Fibroblast of villous mesenchyme (primary cell): ENCODE measurements around the gene NEU4. TPM values are rescaled to one million over a fixed set of nuclear protein-coding genes. Genes with fewer than 3 reads are reported as not detected.
"Not testable (repeated sequence)": the region's sequence is repeated elsewhere in the genome, so short reads cannot be mapped to it uniquely, and the experiment has no call there.

Experiments used
- DNase-seq: peaks from one replicate; pipeline ENCODE4 v3.0.0-alpha.2; 2010; ENCODE audit warnings: low read depth
- H3K4me3 ChIP-seq: 2 replicates; pipeline ENCODE4 v1.5.1; 2011; ENCODE audit warnings: low read depth, mild to moderate bottlenecking, low read length
- total RNA-seq: library from RNA; depleted of rRNA; stranded (reverse); fragments of >200 nt; gene quantifications from 2 replicates; pipeline ENCODE4 v1.2.3, GENCODE V29; 2012
- TF ChIP-seq, protein P1 (sequence below): IDR thresholded peaks from 2 replicates; pipeline ENCODE4 v1.5.1; 2012; ENCODE audit warnings: low read depth, mild to moderate bottlenecking, low read length; ENCODE audit not compliant: insufficient read depth

NEU4 gene
- total RNA-seq, 1 donor = not detected

DNA sequence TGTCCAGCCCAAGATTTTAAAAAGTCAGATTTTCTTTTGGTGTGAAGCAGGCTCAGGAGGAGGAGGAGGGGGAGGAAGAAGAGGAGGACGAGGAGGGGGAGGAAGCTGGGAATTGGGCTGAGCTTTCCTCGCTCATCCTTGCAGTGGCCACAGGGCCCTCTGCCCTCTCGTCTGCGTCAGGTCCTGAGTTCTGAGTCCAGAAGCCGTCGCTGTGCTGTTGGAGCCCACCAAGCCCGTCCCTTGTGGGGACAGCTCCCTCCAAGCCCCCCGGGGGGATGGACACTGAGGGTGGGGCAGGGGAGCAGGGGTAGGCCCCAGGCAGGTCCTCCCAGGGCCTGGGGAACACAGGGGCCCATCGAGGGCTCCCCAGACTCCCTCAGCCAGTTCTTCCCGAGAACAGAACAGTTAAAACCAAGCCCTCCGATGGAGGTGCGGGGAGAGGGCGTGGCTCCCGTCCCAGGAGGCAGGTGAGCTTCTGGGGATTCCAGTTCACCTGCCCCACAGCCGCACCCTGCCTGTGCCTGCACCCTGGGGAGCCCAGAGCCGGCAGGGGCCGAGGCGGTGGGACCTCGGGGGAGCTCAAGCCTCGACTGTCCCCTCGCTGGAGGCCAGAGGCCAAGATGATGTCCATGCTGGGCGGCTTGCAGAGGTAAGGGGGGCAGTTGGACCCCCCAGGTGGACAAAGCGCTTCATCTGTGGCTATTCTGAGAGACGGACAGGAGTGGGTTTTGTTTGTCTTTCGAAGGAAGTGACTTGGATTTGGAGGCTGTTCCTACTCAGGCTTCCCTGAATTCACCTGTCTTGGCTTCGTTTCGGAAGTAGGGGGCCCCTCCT, 32.4 kb upstream of the NEU4 start, which contains the start of gene GAL3ST2:
TSS of gene GAL3ST2 (plus strand) at position 487 of the 834 bp plus-strand sequence. CDS start at position 621, 134 bp downstream.
- no peak for DNase-seq
- TF ChIP-seq, protein P1, sequence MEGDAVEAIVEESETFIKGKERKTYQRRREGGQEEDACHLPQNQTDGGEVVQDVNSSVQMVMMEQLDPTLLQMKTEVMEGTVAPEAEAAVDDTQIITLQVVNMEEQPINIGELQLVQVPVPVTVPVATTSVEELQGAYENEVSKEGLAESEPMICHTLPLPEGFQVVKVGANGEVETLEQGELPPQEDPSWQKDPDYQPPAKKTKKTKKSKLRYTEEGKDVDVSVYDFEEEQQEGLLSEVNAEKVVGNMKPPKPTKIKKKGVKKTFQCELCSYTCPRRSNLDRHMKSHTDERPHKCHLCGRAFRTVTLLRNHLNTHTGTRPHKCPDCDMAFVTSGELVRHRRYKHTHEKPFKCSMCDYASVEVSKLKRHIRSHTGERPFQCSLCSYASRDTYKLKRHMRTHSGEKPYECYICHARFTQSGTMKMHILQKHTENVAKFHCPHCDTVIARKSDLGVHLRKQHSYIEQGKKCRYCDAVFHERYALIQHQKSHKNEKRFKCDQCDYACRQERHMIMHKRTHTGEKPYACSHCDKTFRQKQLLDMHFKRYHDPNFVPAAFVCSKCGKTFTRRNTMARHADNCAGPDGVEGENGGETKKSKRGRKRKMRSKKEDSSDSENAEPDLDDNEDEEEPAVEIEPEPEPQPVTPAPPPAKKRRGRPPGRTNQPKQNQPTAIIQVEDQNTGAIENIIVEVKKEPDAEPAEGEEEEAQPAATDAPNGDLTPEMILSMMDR = no peak
- no peak within 1 kb of the TSS for H3K4me3 ChIP-seq

DNA sequence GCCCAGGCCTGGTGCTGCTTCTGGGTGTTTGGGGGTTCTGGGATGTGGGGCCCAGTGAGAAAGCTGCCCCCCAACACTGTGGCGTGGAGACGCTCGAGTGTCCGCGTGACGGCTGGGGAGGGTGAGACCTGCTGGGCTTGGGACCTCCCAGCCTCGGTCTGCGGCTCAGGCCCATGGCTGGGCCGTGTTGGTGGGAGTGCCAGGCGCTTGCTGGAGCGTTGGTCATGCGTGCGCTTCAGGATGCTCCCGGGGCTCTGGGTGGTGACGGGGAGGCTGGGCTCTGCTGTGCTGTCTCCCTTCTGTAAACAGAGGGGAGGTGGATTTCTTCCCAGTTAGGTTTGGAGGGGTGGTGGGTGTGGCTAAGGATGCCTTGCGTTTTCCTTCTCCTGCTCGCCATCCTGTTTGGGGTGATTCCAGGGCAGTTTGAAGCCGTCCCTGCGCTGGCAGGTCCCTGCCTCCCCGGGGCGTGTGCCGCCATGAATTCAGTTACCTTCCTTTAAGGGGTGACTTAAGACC, 31.8 kb upstream of the NEU4 start:
- TF ChIP-seq, protein P1 = no peak

DNA sequence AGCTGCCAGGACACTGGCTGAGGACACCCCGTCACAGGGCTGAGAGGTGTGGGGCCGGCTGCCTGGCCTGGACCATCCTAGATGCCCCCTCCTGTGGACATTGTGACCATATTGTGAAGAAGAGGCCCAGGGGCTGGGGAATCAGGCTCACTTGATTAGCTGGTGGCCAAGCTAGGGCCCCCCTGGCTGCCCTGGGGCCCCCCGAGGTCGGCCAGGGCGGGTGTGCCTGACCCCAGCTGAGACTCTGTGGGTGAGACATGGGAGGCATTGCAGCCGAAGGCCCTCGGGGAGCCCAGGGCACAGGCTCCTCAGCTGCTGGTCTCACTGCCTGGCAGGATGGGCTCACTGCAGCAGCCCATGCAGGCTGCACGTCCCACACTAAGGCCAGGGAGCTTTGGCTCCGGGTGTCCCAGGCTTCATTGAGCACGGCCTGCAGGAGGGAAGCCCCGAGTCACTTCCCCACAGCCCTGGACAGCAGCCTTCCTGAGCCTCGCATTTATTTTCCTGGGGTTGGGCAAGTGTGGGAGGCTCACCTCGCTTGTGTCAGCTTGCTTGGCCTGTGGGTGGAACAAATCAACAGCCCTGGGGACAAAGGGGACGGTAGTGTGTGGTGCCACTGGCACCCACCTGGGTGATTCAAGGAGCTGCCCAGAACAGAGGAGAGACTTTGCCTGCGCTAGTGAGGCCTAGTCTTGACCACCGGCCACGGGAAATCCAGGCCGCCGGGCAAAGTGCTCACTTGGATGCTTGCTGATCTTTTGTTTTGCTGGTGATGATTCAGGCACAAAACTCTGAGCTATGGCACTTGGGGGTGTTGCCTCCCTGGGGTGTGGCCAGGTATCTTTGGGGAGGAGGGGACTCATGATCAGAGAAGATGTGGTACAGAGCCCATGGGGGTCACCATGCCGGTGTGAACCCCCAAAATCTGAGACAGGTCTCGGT, 31.0 kb upstream of the NEU4 start:
- TF ChIP-seq, protein P1 = no peak
- DNase-seq = no peak

More for the DNA sequence above, 31.8 kb upstream of the NEU4 start:
- no peak overlapping the region for H3K4me3 ChIP-seq
- no peak for DNase-seq

DNA sequence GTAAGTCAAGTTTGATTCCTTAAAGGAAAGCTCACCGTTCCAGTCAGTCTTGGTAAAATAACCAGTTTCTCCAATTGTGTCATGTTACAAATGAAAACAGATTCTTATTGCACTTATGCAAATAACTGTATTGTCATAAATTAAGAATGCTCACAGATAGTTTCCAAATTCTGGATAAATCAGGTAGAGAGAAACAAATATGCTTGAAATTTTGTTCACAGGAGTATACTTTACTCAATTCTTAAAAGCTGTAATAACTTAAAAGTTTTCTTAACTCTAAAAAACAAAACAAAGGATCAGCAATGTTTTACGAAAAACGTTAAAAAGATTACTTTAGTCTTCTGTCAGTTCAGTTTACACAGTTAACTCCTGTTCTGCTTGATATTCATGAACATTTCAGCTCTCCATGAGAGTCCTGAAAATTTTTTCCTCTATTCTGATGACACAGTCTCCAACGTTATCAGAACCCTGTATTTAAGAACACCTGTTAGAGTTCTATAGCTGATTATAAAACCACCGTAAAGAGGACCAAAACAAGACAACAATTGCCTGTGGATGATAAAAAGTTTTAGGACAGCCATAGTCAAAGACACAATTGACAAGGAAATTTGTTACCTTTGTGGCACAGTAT, 27.9 kb upstream of the NEU4 start:
- no peak overlapping the region for H3K4me3 ChIP-seq
- TF ChIP-seq, protein P1 = no peak
- no peak for DNase-seq

More for the DNA sequence above, 31.0 kb upstream of the NEU4 start:
- no peak overlapping the region for H3K4me3 ChIP-seq

DNA sequence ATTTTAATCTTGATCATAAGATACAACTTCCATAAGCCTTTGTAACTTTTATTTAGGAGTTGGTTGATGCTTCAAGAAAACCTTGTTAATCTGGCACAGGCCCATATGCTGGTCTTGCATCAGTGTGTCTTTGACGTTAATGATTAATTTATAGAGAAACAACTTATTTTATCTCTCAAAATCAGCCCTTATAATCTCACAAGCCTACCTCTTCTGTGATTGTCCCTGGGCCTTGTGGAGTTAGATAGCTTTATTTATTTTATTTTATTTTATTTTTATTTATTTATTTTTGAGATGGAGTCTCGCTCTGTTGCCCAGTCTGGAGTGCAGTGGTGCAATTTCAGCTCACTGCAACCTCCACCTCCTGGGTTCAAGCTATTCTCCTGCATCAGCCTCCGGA, 26.9 kb upstream of the NEU4 start:
- not testable (repeated sequence) for H3K4me3 ChIP-seq, DNase-seq

DNA sequence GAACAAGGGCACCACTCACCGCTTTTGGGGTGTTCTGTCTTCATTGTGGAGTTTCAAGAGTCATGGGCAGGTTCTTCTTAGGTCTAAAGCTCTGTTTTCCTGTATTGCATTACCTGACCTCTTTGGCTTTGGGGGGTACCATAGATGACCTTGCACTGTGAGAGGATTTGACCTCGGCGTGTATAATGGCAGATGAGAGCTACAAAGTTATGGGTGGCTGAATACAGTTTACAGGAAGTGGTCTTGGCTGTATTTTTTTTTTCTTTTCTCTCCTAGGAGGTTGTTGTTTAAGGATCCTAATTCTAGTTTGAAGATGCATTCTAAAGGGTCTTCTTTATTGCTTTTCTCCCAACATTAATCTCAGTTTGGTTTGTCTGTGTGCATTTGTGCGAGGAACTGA, 20.9 kb upstream of the NEU4 start:
- H3K4me3 ChIP-seq = no peak overlapping the region
- no peak for DNase-seq
- TF ChIP-seq, protein P1 = no peak
